ENCODE results near the gene ZFR2. TPM values are rescaled to one million over a fixed set of nuclear protein-coding genes. Genes with fewer than 3 reads are reported as not detected.
"Not testable (repeated sequence)": the region's sequence is repeated elsewhere in the genome, so short reads cannot be mapped to it uniquely, and the experiment has no call there.

The ZFR2 gene
- total RNA-seq, 1 donor from 2014 or later: not detected

GRCh38 chr19:3762130-3762473 lies 106.7 kb downstream of the ZFR2 start:
- H3K4me3 ChIP-seq (ENCODE audit: low read depth, low read length): peak overlapping the region; percentile 100
- DNase-seq (ENCODE audit: low read depth): no peak
- no peak for TF ChIP-seq CTCF (conservative IDR thresholded peaks at IDR 0.05; ENCODE audit: low read depth, low read length)

GRCh38 chr19:3761382-3762129 lies 107.3 kb downstream of the ZFR2 start, which contains the start of gene APBA3:
TSS of gene APBA3 (minus strand) at chr19:3761692. CDS start at chr19:3760264, 1,428 bp downstream.
- no peak for DNase-seq (ENCODE audit: low read depth)
- peak; percentile 63 for TF ChIP-seq CTCF (conservative IDR thresholded peaks at IDR 0.05; ENCODE audit: low read depth, low read length)
- H3K4me3 ChIP-seq (ENCODE audit: low read depth, low read length): peak within 1 kb of the TSS; percentile 100

- peak overlapping the region; percentile 100 for H3K4me3 ChIP-seq (ENCODE audit: low read depth, low read length)
- DNase-seq (ENCODE audit: low read depth): no peak
- no peak for TF ChIP-seq CTCF (conservative IDR thresholded peaks at IDR 0.05; ENCODE audit: low read depth, low read length)
These were observed 107.9 kb downstream of the ZFR2 start for GRCh38 chr19:3760871-3761361.

- no peak for DNase-seq (ENCODE audit: low read depth)
- no peak overlapping the region for H3K4me3 ChIP-seq (ENCODE audit: low read depth, low read length)
- TF ChIP-seq CTCF (conservative IDR thresholded peaks at IDR 0.05; ENCODE audit: low read depth, low read length): no peak
These were observed 109.2 kb downstream of the ZFR2 start for GRCh38 chr19:3759482-3760254.

GRCh38 chr19:3758297-3758696 lies 110.5 kb downstream of the ZFR2 start:
- not testable (repeated sequence) for DNase-seq (ENCODE audit: low read depth); H3K4me3 ChIP-seq (ENCODE audit: low read depth, low read length)

GRCh38 chr19:3757705-3758104 lies 111.1 kb downstream of the ZFR2 start:
- DNase-seq (ENCODE audit: low read depth); H3K4me3 ChIP-seq (ENCODE audit: low read depth, low read length): not testable (repeated sequence)

Other genes with a start within 250 kb of the ZFR2 start
- 35.0 and 38.9 TPM in 2 replicates for gene CACTIN, start 242.2 kb downstream of the ZFR2 start, total RNA-seq
- gene PIP5K1C, start 168.6 kb downstream of the ZFR2 start, total RNA-seq: 11.7 and 20.4 TPM in 2 replicates
- gene TJP3, start 160.7 kb downstream of the ZFR2 start, total RNA-seq: 1.9 and 3.8 TPM in 2 replicates
- gene APBA3, start 107.3 kb downstream of the ZFR2 start, total RNA-seq: 24.6 and 25.8 TPM in 2 replicates
- gene MRPL54, start 106.4 kb downstream of the ZFR2 start, total RNA-seq: 102 and 105 TPM in 2 replicates
- gene RAX2, start 96.8 kb downstream of the ZFR2 start, total RNA-seq: not detected in 2 replicates
- 0.29 TPM in 1 of 2 replicates, not detected in the other for gene MATK, start 82.7 kb downstream of the ZFR2 start, total RNA-seq
- not detected in 2 replicates for gene ATCAY, start 11.6 kb upstream of the ZFR2 start, total RNA-seq
- not detected in 2 replicates for gene NMRK2, start 64.0 kb upstream of the ZFR2 start, total RNA-seq
- gene DAPK3, start 102.1 kb upstream of the ZFR2 start, total RNA-seq: 112 and 124 TPM in 2 replicates
- 1,327 and 1,998 TPM in 2 replicates for gene EEF2, start 116.4 kb upstream of the ZFR2 start, total RNA-seq
- gene PIAS4, start 138.7 kb upstream of the ZFR2 start, total RNA-seq: 26.7 and 31.5 TPM in 2 replicates
- gene ZBTB7A, start 197.9 kb upstream of the ZFR2 start, total RNA-seq: 22.1 and 28.1 TPM in 2 replicates